Type B pancreatic cell (in vitro differentiated cells): ENCODE measurements around the gene PRSS38. TPM values are rescaled to one million over a fixed set of nuclear protein-coding genes. Genes with fewer than 3 reads are reported as not detected.

Source experiments
- DNase-seq: peaks from one replicate; pipeline ENCODE4 v3.0.0; 2021; ENCODE audit warnings: mixed read lengths; ENCODE audit not compliant: unreplicated experiment; ENCODE audit errors: extremely low spot score
- H3K27ac Mint-ChIP-seq: 2 replicates; pipeline ENCODE4 v1.8.0; 2021; ENCODE audit warnings: mild to moderate bottlenecking, mixed read lengths
- H3K27me3 Mint-ChIP-seq: 2 replicates; pipeline ENCODE4 v1.8.0; 2021; ENCODE audit warnings: mixed read lengths
- H3K36me3 Mint-ChIP-seq: 2 replicates; pipeline ENCODE4 v1.8.0; 2021; ENCODE audit warnings: mixed read lengths
- H3K4me1 Mint-ChIP-seq: one replicate; pipeline ENCODE4 v1.8.0; 2021; ENCODE audit warnings: mixed read lengths; ENCODE audit not compliant: unreplicated experiment
- H3K4me3 Mint-ChIP-seq: 2 replicates; pipeline ENCODE4 v1.8.0; 2021; ENCODE audit warnings: mild to moderate bottlenecking, mixed read lengths
- H3K9me3 Mint-ChIP-seq: 2 replicates; pipeline ENCODE4 v1.8.0; 2021; ENCODE audit warnings: mixed read lengths
- total RNA-seq: library from RNA; stranded (reverse); gene quantifications from 2 replicates; pipeline ENCODE4 v1.2.1, GENCODE V29; 2021; ENCODE audit warnings: low replicate concordance
- TF ChIP-seq, protein P1 (sequence below): fragments of 200-600 bp; sonication (generic); conservative IDR thresholded peaks from 2 replicates; pipeline ENCODE4 v1.5.0; 2021; ENCODE audit warnings: antibody characterized with exemption, mild to moderate bottlenecking

The PRSS38 gene
- total RNA-seq, 1 donor from 2014 or later, result not detected

DNA sequence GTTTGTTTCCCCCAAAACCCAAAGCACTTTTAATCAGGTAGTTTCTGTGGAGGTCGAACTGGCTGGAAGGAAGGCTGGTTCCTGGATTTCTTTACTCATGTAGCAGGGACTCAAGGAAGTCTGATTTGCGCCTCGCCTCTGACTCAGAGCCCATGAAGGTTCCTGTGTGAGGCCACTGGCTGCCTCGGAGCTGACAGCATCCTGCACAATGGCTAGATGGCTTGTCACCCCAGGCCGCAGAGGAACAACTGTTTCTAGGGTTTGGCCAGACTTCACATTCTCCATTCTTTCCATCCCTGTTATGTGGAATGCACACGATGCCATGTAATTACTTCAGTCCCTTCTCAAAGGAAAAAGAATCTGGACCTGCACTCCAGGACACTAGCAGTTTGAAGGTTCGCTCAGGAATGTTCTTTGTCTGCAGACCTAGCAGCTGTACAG lies 39.1 kb upstream of the PRSS38 start:
- H3K27ac Mint-ChIP-seq, result peak overlapping the region; percentile 80
- DNase-seq, result no peak
- H3K27me3 Mint-ChIP-seq, result no peaks in the 10 kb centered on the region
- H3K36me3 Mint-ChIP-seq, result peaks cover 14% of the 10 kb centered on the region
- peaks cover 11% of the 10 kb centered on the region for H3K4me1 Mint-ChIP-seq
- TF ChIP-seq, protein P1, sequence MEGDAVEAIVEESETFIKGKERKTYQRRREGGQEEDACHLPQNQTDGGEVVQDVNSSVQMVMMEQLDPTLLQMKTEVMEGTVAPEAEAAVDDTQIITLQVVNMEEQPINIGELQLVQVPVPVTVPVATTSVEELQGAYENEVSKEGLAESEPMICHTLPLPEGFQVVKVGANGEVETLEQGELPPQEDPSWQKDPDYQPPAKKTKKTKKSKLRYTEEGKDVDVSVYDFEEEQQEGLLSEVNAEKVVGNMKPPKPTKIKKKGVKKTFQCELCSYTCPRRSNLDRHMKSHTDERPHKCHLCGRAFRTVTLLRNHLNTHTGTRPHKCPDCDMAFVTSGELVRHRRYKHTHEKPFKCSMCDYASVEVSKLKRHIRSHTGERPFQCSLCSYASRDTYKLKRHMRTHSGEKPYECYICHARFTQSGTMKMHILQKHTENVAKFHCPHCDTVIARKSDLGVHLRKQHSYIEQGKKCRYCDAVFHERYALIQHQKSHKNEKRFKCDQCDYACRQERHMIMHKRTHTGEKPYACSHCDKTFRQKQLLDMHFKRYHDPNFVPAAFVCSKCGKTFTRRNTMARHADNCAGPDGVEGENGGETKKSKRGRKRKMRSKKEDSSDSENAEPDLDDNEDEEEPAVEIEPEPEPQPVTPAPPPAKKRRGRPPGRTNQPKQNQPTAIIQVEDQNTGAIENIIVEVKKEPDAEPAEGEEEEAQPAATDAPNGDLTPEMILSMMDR, result no peak
- no peak overlapping the region for H3K4me3 Mint-ChIP-seq
- H3K9me3 Mint-ChIP-seq, result no peaks in the 10 kb centered on the region

DNA sequence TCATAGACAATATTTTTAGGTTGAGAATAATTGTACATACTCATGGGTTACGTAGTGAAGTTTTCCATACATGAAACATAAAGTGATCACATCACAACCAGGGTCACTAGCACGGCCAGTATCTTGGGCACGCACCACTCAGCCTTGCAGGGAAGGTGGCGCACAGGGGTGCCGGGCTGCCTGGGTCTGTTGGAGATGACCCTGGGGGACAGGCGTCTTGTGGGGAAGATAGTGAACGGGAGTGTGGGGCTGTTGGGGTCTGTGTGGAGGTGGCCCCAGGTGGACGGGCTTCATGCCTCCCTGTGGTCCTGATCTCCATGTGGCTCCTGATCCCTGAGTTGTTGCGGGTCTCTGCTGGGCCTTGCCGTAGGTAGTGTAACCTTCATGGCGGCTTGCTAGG lies 38.3 kb upstream of the PRSS38 start:
- TF ChIP-seq, protein P1, result no peak
- peaks cover 11% of the 10 kb centered on the region for H3K4me1 Mint-ChIP-seq
- H3K27ac Mint-ChIP-seq, result no peak overlapping the region

DNA sequence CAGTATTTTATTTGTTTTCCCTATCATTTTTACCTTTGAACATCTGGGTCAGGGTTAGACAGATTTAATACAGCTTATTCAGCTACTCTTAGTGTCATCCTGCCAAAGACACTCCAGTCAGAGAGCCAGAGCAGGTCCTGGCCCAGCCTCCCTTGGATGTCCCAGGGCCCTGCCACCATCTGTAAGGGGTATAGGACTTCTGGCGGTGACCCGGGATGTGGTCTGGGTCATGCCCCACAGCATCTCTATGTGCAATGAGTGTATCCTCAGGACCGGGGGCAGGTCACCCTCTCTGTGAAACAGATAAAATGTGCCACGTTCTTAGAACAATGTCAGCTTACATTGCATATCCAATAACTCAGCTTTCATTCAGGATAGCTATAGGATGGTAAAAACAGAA lies 37.8 kb upstream of the PRSS38 start:
- H3K27ac Mint-ChIP-seq, result no peak overlapping the region
- no peaks in the 10 kb centered on the region for H3K9me3 Mint-ChIP-seq
- H3K36me3 Mint-ChIP-seq, result peaks cover 8% of the 10 kb centered on the region
- DNase-seq, result no peak
- H3K4me1 Mint-ChIP-seq, result peaks cover 11% of the 10 kb centered on the region
- no peaks in the 10 kb centered on the region for H3K27me3 Mint-ChIP-seq
- TF ChIP-seq, protein P1, result no peak
- H3K4me3 Mint-ChIP-seq, result no peak overlapping the region

More for the DNA sequence above, 38.3 kb upstream of the PRSS38 start:
- Mint-ChIP-seq H3K9me3 (no peaks in the 10 kb centered on the region), H3K36me3 (peaks cover 13% of the 10 kb centered on the region), H3K4me3 (no peak overlapping the region), H3K27me3 (no peaks in the 10 kb centered on the region)
- DNase-seq, result no peak

DNA sequence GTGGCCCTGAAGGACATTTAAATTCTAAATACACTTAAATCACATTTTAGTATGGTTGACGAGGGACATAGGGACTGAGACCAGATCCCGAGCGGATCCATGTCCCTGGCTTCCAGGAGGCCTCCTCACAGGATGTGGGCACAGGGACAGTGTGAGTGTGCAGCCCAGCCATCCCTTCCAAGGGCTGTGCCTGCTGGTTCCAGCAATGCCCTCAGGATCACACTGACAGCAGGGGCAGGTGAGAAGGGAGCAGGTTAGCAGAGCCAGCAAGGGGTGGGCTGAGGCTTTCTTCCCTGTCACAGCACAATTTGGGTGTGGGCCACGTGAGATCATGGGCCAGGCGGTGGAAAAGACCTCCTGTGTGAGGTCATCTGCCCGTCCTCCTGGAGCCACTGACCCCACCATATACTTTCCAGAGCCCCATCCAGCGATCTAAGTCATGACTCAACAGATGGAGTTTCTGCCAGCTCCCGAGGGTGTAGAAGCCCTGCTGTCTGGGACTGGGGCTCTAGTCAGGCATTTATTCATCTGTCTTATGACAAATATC lies 37.0 kb upstream of the PRSS38 start:
- no peak overlapping the region for H3K27ac Mint-ChIP-seq
- peaks cover 11% of the 10 kb centered on the region for H3K36me3 Mint-ChIP-seq
- H3K27me3 Mint-ChIP-seq, result no peaks in the 10 kb centered on the region
- peaks cover 11% of the 10 kb centered on the region for H3K4me1 Mint-ChIP-seq
- no peaks in the 10 kb centered on the region for H3K9me3 Mint-ChIP-seq
- DNase-seq, result no peak
- TF ChIP-seq, protein P1, result no peak
- no peak overlapping the region for H3K4me3 Mint-ChIP-seq

DNA sequence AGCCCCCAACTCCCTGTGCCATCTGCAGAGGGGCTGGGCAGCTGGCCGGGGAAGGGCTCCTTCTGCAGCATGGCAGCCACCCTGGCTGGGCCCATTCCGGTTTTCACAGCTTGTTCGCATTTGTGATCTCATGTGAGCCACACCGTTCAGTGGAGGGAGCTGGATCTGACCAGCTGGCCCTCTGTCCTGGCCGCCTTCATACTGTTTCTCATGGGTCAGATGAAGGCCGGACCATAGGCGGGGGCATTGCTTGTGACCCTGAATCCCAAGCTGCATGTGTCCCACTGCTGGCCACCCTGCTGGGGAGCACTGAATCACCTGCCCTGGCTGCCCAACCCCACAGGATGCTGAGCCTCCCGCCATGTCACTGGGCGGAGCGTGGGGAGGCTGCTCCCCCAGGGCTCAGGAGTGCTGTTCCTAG lies 36.4 kb upstream of the PRSS38 start:
- TF ChIP-seq, protein P1, result no peak
- H3K36me3 Mint-ChIP-seq, result peaks cover 8% of the 10 kb centered on the region
- no peak overlapping the region for H3K4me3 Mint-ChIP-seq
- H3K4me1 Mint-ChIP-seq, result peaks cover 11% of the 10 kb centered on the region
- no peaks in the 10 kb centered on the region for H3K27me3 Mint-ChIP-seq
- no peaks in the 10 kb centered on the region for H3K9me3 Mint-ChIP-seq
- no peak overlapping the region for H3K27ac Mint-ChIP-seq
- DNase-seq, result peak; percentile 62
